Ammon's horn (tissue), 1 donor: ENCODE results near the gene LMTK2.
A peak's percentile ranks its signal among the peaks of the same experiment; 100 is the strongest.
"Not testable (repeated sequence)": the region's sequence is repeated elsewhere in the genome, so short reads cannot be mapped to it uniquely, and the experiment has no call there.

ENCODE experiments used
- DNase-seq: peaks from one replicate; pipeline ENCODE4 v3.0.0-alpha.2; 2016; ENCODE audit warnings: low spot score

Gene LMTK2

DNA sequence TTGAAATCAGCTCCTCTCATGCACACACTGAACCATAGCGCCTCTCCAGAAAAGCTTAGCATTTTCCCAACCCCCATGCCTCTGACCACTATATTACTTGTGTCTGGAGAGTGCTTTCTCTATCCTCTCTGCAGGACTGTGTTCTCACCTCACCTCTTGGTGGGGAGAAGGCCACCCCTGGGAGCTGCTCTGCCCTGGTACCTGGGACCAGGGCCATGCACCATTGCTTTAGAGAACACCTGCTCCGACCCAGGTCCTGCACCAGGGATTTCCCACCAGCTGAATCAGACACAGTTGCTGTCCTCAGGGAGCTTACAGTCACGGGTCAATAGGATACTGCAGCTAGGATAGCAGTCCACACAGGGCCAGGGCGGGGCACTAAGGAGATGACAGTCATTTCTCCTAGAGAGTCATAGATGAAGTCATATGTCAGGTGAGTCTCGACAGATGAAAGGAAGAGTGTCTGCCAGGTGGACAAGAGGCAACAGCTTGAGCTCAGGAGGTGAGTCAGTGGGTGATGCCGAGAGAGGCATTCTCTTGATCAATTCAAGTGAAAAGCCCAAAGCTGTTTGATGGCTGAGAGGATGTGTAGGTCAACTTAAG lies 619 bp upstream of the LMTK2 start:
- DNase-seq, result no peak

- DNase-seq, result peak; percentile 29
These were observed 655 bp downstream of the LMTK2 start for GRCh38 chr7:98107313-98107721.

- DNase-seq, result no peak
These were observed 3.8 kb downstream of the LMTK2 start for GRCh38 chr7:98110249-98111022.

- DNase-seq, result no peak
These were observed 5.4 kb downstream of the LMTK2 start for GRCh38 chr7:98112077-98112476.

- DNase-seq, result no peak
These were observed 9.3 kb downstream of the LMTK2 start for GRCh38 chr7:98115746-98116525.

DNA sequence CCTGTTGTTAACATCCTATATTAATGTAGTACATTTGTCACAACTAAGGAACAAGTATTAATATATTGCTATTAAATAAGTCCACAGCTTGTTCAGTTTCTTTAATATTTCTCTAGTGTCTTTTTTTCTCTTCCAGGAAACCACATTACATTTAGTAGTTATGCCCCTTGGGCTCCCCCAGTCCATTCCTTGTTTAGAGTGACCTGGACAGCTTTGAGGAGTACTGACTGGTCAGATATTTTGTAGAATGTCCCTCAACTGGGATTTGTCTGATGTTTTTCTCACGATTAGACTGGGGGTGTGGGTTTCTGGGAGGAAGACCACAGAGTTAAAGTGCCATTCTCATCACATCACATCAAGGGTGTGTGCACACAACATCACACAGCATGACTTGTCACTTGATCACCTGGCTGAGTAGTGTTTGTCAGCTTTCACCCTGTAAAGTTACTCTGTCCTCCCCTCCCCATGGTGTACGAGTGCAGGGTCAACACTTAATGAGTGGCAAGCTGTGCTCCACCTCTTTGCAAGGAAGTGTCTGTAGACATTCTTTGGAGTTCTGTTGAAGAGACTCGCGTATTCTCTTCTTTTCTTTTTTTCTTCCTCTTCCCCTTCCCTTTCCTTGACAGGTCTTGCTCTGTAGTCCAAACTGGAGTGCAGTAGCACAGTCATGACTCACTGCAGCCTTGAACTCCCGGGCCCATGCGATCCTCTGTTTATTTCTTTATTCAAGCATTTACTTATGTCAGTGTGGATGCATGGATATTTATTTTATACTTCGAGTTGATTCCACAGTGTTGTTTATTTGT lies 10.2 kb downstream of the LMTK2 start:
- DNase-seq, result no peak

DNA sequence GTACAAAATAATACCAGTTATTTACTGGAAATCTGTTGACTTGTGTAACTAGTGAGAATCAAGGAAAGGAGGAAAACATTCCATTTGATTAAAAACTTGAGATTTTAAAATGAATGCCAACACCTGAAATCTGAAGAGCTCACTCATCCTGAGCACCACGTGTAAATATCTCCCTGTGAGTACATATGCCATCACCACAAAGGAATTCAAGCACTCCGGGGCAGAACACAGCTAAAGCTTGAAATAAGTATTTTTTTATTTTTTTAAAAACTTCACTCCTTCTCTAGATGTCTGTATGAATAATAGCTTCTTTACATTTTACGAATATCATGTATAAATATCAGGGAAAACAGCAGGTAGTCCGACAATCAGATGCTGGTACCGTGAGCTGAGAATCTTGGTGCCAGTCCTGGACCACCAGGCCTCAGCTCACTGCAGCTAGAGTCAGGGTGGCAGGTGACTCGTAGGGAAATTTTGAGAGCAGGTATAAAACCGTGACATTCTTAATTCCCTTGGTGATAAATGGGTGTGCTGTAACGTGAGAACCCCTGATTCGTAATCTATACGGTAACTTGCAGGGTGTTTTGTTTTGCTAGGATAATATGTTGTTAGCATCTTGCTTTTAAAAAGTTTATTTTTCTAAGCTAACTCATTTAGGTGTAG lies 12.7 kb downstream of the LMTK2 start:
- DNase-seq, result no peak

- DNase-seq, result no peak
These were observed 13.9 kb downstream of the LMTK2 start for GRCh38 chr7:98120559-98120958.

DNA sequence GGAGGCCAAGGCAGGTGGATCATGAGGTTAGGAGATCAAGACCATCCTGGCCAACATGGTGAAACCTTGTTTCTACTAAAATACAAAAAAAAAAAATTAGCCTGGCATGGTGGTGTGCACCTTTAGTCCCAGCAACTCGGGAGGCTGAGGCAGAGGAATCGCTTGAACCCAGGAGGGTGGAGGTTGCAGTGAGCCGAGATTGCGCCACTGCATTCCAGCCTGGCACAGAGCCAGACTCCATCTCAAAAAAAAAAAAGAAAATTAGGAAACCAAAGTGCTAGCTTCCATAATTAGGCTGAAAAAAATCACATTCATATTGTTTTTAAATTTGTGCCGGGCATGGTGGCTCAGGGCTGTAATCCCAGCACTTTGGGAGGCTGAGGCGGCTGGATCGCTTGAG lies 14.7 kb downstream of the LMTK2 start:
- DNase-seq, result not testable (repeated sequence)

DNA sequence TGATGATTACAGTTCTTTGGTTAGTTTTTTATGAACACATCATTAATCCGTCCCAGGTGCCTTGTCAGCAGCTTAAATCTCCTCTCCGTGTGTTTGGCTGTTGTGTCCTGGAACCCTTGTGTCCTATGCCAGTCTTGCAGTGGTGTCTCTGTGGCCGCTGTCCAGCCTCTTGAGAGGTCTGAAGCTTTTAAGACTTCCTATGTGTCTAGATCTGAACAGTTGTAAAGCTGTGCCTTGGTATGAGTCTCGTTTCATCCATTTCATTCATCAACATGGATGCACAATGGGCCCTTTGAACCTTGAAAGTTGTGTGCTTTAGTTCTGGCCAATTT lies 16.7 kb downstream of the LMTK2 start:
- no peak for DNase-seq

DNA sequence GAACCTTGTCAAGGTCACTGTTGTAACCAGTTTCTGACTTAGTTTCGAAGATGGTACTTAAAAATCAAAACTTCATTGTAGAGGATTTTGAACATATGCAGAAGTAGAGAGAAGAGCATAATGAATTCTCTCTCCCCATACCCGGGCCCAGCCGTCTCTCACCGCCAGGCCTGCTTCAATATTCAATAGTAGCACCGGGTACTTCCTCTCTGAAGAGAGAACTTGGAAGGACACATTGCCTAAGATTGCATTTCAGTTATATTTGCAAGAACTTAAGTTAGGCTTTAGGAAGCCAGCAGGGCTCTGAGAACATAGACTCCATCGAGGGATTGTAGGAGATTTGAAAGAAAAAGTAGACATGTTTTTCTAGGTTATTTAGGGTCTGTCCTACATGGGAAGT lies 19.1 kb downstream of the LMTK2 start:
- DNase-seq, result no peak

DNA sequence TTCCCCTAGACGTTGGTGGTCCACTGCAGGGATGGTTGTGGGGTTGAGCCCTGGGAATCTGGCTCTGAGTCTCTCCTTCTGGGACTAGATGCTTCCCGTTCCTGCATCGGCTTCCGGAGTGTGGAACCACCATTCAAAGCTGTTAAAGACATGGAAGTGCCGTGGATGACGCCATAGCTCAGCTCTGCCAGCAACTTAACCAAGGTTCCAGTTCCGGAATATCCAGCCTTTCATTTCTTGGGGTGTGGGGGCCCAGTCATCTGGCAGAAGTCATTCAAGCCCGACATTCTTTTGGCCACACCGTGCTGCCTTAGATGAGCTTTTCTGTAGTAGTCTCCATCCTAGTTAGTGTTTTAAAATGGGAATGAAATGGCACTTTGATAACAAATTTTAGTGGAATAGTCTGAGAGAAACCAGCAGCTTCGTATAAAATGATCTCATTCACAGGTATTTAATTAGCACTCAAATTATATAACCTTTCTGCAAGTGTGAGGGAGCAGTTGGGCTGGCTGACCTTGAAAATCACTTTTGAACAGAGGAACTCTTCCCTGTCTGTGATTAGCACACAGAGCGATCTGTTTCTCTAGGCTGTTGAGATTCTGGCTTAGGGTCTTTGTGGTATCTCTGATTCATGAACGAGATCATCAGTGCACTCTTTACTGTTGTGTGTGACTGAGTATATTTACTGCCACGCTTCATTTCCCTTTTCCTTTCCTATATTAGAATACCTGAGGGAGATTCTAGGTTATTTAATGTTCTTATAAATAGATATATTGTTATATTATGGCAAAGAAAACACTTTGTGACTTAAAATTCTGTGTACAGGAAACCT lies 19.9 kb downstream of the LMTK2 start:
- no peak for DNase-seq

GRCh38 chr7:98128346-98128745 lies 21.7 kb downstream of the LMTK2 start:
- no peak for DNase-seq

GRCh38 chr7:98130959-98131358 lies 24.3 kb downstream of the LMTK2 start:
- DNase-seq, result no peak

GRCh38 chr7:98133181-98133580 lies 26.5 kb downstream of the LMTK2 start:
- peak; percentile 50 for DNase-seq

GRCh38 chr7:98133621-98134303 lies 27.1 kb downstream of the LMTK2 start:
- no peak for DNase-seq

GRCh38 chr7:98134420-98135228 lies 28.0 kb downstream of the LMTK2 start:
- DNase-seq, result no peak

DNA sequence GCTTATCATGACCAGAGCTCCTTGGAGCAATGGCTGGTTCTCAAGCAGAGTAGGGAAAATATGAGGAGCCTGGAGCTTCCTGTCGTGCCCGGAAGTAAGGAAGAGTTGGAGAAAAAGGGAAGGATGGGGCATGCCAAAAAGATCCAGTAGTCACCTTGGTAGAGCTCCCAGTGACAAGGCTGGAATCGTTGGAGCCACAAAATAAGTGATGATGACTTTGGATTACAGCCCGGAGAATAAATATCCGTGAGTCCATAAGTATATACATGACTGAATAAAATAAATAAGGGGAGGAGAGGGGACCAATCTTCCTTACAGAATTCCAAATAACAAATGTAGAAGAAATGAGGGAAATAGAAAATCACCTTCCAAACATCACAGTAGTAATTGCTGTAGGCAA lies 29.3 kb downstream of the LMTK2 start:
- DNase-seq, result no peak

- DNase-seq, result no peak
These were observed 29.8 kb downstream of the LMTK2 start for GRCh38 chr7:98136423-98136822.
